KMS-11 (cell line): ENCODE data around the gene RASAL2.

Source experiments
- H2AFZ ChIP-seq: fragments of 200-600 bp; sonication (generic); 2 replicates; pipeline ENCODE4 v1.6.1; 2016; ENCODE audit warnings: antibody characterized with exemption, mixed run types, low read depth
- H3K27ac ChIP-seq: fragments of 200-600 bp; sonication (generic); 2 replicates; pipeline ENCODE4 v1.6.1; 2016; ENCODE audit warnings: mild to moderate bottlenecking, mixed run types
- H3K27me3 ChIP-seq: fragments of 200-600 bp; sonication (generic); 2 replicates; pipeline ENCODE4 v1.6.1; 2017; ENCODE audit warnings: mild to moderate bottlenecking, low read depth, mixed run types, moderate library complexity; ENCODE audit not compliant: insufficient read depth
- H3K36me3 ChIP-seq: fragments of 200-600 bp; sonication (generic); 2 replicates; pipeline ENCODE4 v1.6.1; 2017; ENCODE audit warnings: mild to moderate bottlenecking, mixed run types; ENCODE audit not compliant: insufficient read depth
- H3K4me1 ChIP-seq: fragments of 200-600 bp; sonication (generic); 2 replicates; pipeline ENCODE4 v1.6.1; 2016; ENCODE audit warnings: mild to moderate bottlenecking, low read depth, mixed run types; ENCODE audit not compliant: poor library complexity, severe bottlenecking
- H3K4me2 ChIP-seq: fragments of 200-600 bp; sonication (generic); 2 replicates; pipeline ENCODE4 v1.7.0; 2016; ENCODE audit warnings: mild to moderate bottlenecking, mixed run types
- H3K4me3 ChIP-seq: fragments of 200-600 bp; sonication (generic); IDR thresholded peaks from 2 replicates; pipeline ENCODE4 v1.6.1; 2017; ENCODE audit warnings: low read depth, low read length, mixed read lengths; ENCODE audit not compliant: insufficient read depth
- H3K79me2 ChIP-seq: fragments of 200-600 bp; sonication (generic); 2 replicates; pipeline ENCODE4 v1.6.1; 2016; ENCODE audit warnings: low read depth, mixed run types; ENCODE audit not compliant: insufficient read depth
- H3K9ac ChIP-seq: fragments of 200-600 bp; sonication (generic); 2 replicates; pipeline ENCODE4 v1.6.1; 2016; ENCODE audit warnings: mild to moderate bottlenecking, mixed run types
- H4K20me1 ChIP-seq: fragments of 200-600 bp; sonication (generic); 2 replicates; pipeline ENCODE4 v1.6.1; 2016; ENCODE audit warnings: mild to moderate bottlenecking, mixed run types; ENCODE audit not compliant: insufficient read depth
- CTCF ChIP-seq: fragments of 200-600 bp; sonication (generic); conservative IDR thresholded peaks from 2 replicates; pipeline ENCODE4 v1.6.1; 2017; ENCODE audit warnings: low read depth, mild to moderate bottlenecking, antibody characterized with exemption, low read length, moderate library complexity, mixed read lengths

Gene RASAL2

GRCh38 chr1:178360421-178360820 is 266.5 kb downstream of the RASAL2 start:
- no peak overlapping the region for H3K4me2 ChIP-seq
- no peaks in the 10 kb centered on the region for H3K27me3 ChIP-seq
- no peak overlapping the region for H3K4me3 ChIP-seq
- no peaks in the 10 kb centered on the region for H3K36me3 ChIP-seq
- H3K9ac ChIP-seq = no peak overlapping the region
- no peaks in the 10 kb centered on the region for H3K79me2 ChIP-seq
- no peaks in the 10 kb centered on the region for H3K4me1 ChIP-seq
- no peaks in the 10 kb centered on the region for H4K20me1 ChIP-seq
- no peak overlapping the region for H3K27ac ChIP-seq
- no peak for TF ChIP-seq CTCF
- H2AFZ ChIP-seq = no peak overlapping the region

- Histone ChIP-seq H3K4me2 (no peak overlapping the region), H3K4me3 (no peak overlapping the region), H3K79me2 (no peaks in the 10 kb centered on the region), H3K4me1 (no peaks in the 10 kb centered on the region), H3K27ac (no peak overlapping the region), H3K9ac (no peak overlapping the region), H3K27me3 (no peaks in the 10 kb centered on the region), H4K20me1 (no peaks in the 10 kb centered on the region), H2AFZ (no peak overlapping the region), H3K36me3 (no peaks in the 10 kb centered on the region)
- TF ChIP-seq CTCF = no peak
Observed at GRCh38 chr1:178361847-178362246, 267.9 kb downstream of the RASAL2 start.

- Histone ChIP-seq H3K79me2 (no peaks in the 10 kb centered on the region), H2AFZ (no peak overlapping the region), H3K4me1 (no peaks in the 10 kb centered on the region), H3K4me2 (no peak overlapping the region), H3K27ac (no peak overlapping the region), H3K36me3 (no peaks in the 10 kb centered on the region), H3K27me3 (no peaks in the 10 kb centered on the region), H3K9ac (no peak overlapping the region), H3K4me3 (no peak overlapping the region), H4K20me1 (no peaks in the 10 kb centered on the region)
- no peak for TF ChIP-seq CTCF
Observed at GRCh38 chr1:178362747-178363146, 268.8 kb downstream of the RASAL2 start.

- H3K4me2 ChIP-seq = no peak overlapping the region
- H3K36me3 ChIP-seq = no peaks in the 10 kb centered on the region
- H2AFZ ChIP-seq = no peak overlapping the region
- no peak overlapping the region for H3K27ac ChIP-seq
- H3K4me1 ChIP-seq = no peaks in the 10 kb centered on the region
- TF ChIP-seq CTCF = no peak
- no peaks in the 10 kb centered on the region for H3K27me3 ChIP-seq
- no peaks in the 10 kb centered on the region for H3K79me2 ChIP-seq
- H3K9ac ChIP-seq = no peak overlapping the region
- no peak overlapping the region for H3K4me3 ChIP-seq
- H4K20me1 ChIP-seq = no peaks in the 10 kb centered on the region
Observed at GRCh38 chr1:178364782-178365181, 270.9 kb downstream of the RASAL2 start.
